HG02973 (cell line): Measurements from ENCODE around the gene GNG11.

ENCODE experiments used
- ATAC-seq: cut with Tn5 transposase; IDR thresholded peaks from one replicate; pipeline ENCODE4 v1.9.1; 2021; ENCODE audit warnings: moderate library complexity; ENCODE audit not compliant: unreplicated experiment

GNG11 gene

GRCh38 chr7:93921607-93922566 lies at the start of gene GNG11:
TSS of gene GNG11 (plus strand) at chr7:93921735. CDS start at chr7:93922138, 403 bp downstream.
- peak; percentile 90 for ATAC-seq

GRCh38 chr7:93873998-93874574 lies 47.4 kb upstream of the GNG11 start:
- no peak for ATAC-seq

DNA sequence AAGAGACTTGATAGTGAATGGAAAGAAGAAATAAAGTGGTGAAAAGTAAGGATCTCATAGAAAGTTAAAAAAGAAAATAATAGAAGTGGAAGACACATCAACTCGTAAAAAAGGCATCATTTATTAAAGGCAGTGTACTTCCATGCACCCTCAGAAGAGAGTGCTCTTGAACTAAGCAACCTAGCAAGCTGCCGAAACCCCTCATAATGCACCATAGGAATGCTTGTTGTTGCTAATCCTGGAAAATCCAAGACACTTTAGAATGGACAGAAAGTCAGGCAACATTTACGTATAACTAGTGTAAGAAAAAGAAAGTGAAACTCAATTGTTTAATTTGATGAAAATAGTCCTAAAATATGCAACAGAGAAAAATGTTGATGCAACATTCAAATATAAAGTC lies 43.8 kb upstream of the GNG11 start:
- ATAC-seq = no peak

- ATAC-seq = no peak
These were observed 42.2 kb upstream of the GNG11 start for GRCh38 chr7:93879356-93879755.

- ATAC-seq = no peak
These were observed 39.1 kb upstream of the GNG11 start for GRCh38 chr7:93882468-93882867.

GRCh38 chr7:93883078-93883916 lies 38.2 kb upstream of the GNG11 start:
- ATAC-seq = no peak

DNA sequence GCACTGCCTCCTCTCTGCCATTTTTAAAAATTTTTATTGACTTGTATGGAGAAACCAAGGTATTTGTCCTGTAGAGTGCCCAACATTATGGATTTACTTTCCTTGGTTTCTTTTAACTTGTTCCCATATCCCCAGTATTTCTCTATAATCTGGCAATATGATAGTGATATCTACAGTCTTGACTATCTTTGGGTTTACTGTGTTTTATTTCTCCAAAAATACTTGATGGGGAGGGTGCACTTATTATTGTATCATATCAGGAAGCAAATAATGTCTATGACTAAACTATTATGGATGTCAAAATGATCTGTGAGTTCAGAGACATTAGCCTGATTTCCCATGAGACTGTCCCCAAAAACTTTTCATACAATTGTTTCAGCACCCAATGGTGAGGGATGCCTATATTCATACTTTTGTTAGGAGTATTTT lies 37.6 kb upstream of the GNG11 start:
- ATAC-seq = no peak

- ATAC-seq = no peak
These were observed 37.0 kb upstream of the GNG11 start for GRCh38 chr7:93884541-93884940.

DNA sequence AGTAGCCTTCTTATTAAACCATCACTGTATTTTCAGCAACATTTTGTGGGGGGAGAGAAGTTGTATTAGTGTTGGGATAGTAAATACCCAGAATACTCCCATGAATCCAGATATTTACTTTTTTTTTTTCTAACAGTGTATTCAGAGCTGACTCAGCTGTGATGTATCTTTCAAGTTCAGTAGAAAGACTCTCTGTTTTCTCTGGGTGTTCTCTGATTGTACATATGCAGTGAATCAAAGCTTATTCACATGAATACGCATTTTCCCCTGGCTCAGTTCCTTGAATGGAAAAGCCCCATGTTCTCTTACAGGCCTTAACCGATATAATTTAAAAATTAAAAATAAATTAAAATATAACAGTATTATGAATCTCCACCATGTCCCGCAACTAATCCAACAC lies 32.3 kb upstream of the GNG11 start:
- ATAC-seq = no peak

DNA sequence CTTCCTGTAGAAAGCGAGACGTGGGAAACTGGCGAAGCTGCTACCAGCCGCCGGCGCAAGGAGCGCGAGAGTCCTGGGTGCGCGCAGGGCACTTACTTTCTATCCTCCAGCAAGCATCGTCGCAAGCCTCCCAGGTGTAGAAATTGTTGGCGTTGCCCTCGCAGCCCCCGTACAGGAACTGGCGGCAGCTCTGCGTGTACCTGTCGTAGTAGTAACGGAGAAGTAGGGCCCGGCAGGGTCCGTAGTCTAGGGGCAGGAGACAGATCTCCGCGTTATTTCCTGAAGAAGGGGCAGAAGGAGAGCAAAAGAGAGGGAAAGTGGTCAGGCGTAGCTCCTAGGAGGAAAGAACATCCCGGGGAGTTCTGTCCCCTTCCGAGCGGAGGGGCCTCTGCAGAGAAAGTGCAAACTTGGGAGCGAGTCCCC lies 31.5 kb upstream of the GNG11 start:
- ATAC-seq = peak; percentile 46

GRCh38 chr7:93890464-93891068 lies 31.0 kb upstream of the GNG11 start, which contains the start of gene TFPI2:
TSS of gene TFPI2 (minus strand) at chr7:93890753. CDS start at chr7:93890678, 75 bp downstream.
- ATAC-seq = peak; percentile 32

GRCh38 chr7:93894426-93894825 lies 27.1 kb upstream of the GNG11 start:
- no peak for ATAC-seq

GRCh38 chr7:93894966-93895640 lies 26.4 kb upstream of the GNG11 start:
- ATAC-seq = no peak

GRCh38 chr7:93895859-93896600 lies 25.5 kb upstream of the GNG11 start:
- ATAC-seq = no peak

DNA sequence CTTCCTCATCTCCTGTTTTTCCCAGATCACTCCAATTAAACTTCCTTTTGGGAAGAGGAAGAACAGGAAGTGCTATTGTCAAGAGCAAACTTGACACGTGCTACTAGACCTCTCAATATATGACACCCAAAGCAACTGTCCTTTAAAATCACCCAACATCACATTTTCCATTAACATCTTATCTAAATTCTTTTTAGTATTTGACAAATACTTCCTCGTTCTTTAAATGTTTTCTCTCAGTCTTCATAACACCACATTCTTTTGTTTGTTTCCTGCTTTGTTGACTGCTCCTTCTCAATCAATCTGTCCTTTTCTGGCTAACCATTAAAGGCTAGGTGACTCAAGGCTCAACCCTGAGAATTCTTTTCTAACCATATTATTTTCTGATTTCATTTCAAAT lies 23.9 kb upstream of the GNG11 start:
- no peak for ATAC-seq

DNA sequence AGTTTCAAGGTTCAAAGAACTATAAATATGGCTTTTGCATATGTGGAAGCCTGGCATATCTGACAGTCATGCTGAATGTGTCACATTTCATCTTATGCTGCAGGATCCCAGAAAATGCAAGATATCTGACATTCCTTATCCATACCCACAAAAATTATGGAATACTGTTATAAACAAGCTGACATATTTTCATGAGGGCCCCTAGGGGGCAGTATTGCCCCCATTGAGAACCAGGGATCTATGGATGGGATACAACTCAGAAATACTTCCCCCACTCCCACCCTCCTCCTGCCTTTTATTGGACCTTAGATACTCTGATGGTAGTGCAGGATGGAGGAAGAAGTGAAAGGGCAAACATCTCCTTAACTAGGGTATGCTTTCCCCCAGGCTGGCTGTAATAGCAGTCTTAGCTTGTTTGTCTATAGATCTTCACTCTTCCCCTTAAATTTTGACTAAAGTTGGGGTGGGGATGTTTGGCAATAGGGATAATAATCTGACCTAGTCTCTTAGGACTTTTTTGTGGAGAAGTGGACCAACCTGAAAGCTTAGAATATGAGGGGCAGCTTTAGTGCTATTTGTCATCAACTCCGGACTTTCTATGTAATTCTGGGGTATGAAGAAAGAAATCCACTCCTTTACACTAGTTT lies 18.6 kb upstream of the GNG11 start:
- no peak for ATAC-seq

GRCh38 chr7:93906267-93906666 lies 15.3 kb upstream of the GNG11 start, which contains the start of gene GNGT1:
TSS of gene GNGT1 (plus strand) at chr7:93906567. CDS start at chr7:93906747, 180 bp downstream.
- no peak for ATAC-seq

- no peak for ATAC-seq
These were observed 11.2 kb upstream of the GNG11 start for GRCh38 chr7:93910076-93910994.
